NT2/D1 (cell line): ENCODE data around the gene TMED5.

Source experiments
- SUZ12 ChIP-seq: IDR thresholded peaks from 2 replicates; pipeline ENCODE4 v1.6.1; 2011; ENCODE audit not compliant: insufficient read length, insufficient read depth; ENCODE audit errors: extremely low read depth
- ZNF274 ChIP-seq: IDR thresholded peaks from 2 replicates; pipeline ENCODE4 v1.6.1; 2011; ENCODE audit warnings: mild to moderate bottlenecking, low read depth, low read length

DNA sequence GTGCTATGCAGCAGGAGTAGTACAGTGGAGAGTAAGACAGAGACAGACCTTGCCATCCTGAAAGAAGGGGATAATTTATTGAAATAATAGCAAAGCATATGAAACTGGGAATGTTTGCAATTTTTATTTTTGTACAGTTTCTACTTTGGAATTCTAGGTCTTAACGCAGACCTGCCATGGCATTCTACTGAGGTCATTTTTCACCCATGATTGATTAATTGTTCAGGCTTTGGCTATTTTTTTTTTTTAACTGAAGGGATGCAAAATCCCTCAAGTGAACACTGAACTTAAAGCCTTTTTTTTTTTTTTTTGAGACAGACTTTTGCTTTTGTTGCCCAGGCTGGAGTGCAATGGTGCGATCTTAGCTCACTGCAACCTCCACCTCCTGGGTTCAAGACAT lies 74.0 kb downstream of the TMED5 start:
- TF ChIP-seq SUZ12: no peak
- no peak for TF ChIP-seq ZNF274
